GM12891 (cell line): ENCODE data around the gene CSAD.

Source experiments
- POLR2A ChIP-seq: IDR thresholded peaks from 2 replicates; pipeline ENCODE4 v1.6.1; 2011; ENCODE audit warnings: low read depth, low read length, control low read depth
- POLR2AphosphoS5 ChIP-seq: IDR thresholded peaks from 2 replicates; pipeline ENCODE4 v1.6.1; 2011; ENCODE audit warnings: low read depth, low read length, control low read depth
- TAF1 ChIP-seq: IDR thresholded peaks from 2 replicates; pipeline ENCODE4 v1.6.1; 2011; ENCODE audit warnings: low read depth, low read length, control low read depth

DNA sequence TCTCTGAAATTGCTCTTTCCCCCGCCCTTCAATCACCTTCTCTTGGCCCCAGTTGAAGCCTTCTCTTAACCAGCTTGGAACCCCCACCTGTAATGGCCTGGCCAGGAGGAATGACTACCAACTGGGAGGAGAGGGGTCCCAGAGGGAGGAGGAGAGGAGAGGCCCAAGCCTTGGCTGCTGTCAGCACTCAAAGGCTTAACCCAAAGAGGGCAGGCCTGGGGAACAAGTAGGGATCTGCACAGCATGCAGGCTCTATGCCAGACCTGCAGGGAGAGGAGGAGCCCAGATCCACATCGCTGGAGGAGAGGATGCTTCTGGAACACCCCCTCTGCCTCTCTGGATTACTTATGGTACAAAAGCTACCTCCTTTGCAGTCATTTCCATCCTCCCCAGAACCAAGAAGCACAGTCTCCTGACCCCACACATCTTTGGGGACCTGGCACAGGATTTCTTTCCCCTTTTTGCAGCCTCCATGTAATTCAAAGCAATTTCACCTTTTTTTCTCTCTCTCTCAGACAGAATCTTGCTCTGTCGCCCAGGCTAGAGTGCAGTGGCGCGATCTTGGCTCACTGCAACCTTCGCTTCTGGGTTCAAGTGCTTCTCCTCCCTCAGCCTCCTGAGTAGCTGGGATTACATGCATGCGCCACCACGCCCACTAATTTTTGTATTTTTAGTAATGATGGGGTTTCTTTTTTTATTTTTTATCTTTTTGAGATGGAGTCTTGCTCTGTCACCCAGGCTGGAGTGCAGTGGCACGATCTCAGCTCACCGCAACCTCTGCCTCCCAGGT lies 45.1 kb upstream of the CSAD start:
- TF ChIP-seq POLR2A (no peak), TAF1 (no peak), POLR2AphosphoS5 (no peak)
